GM12872 (cell line): ENCODE results near the gene RNF175.

ENCODE experiments used
- TF ChIP-seq, protein P1 (sequence below): IDR thresholded peaks from 3 replicates; pipeline ENCODE4 v1.5.1; 2011; ENCODE audit warnings: low read depth, mild to moderate bottlenecking, low read length, moderate library complexity; ENCODE audit not compliant: insufficient read depth

Gene RNF175

DNA sequence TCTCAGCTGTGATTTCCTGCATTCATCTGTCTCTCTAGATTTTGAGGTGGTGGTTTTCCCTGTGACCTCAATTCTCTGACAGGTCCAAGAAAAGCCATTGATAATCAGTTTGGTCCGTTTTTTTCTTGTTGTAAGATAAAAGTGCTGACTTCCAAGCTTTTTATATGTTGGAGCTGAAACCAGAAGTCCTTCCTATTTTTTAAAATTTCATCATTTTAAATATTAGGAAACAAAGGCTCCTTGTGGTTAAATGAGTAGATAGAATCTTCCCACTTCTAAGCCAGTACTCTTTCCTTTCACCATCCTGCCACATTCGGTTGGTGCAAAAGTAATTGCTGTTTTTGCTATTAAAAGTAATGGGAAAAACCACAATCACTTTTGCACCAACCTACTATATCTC is 18.3 kb downstream of the RNF175 start:
- TF ChIP-seq, protein P1, sequence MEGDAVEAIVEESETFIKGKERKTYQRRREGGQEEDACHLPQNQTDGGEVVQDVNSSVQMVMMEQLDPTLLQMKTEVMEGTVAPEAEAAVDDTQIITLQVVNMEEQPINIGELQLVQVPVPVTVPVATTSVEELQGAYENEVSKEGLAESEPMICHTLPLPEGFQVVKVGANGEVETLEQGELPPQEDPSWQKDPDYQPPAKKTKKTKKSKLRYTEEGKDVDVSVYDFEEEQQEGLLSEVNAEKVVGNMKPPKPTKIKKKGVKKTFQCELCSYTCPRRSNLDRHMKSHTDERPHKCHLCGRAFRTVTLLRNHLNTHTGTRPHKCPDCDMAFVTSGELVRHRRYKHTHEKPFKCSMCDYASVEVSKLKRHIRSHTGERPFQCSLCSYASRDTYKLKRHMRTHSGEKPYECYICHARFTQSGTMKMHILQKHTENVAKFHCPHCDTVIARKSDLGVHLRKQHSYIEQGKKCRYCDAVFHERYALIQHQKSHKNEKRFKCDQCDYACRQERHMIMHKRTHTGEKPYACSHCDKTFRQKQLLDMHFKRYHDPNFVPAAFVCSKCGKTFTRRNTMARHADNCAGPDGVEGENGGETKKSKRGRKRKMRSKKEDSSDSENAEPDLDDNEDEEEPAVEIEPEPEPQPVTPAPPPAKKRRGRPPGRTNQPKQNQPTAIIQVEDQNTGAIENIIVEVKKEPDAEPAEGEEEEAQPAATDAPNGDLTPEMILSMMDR = no peak

DNA sequence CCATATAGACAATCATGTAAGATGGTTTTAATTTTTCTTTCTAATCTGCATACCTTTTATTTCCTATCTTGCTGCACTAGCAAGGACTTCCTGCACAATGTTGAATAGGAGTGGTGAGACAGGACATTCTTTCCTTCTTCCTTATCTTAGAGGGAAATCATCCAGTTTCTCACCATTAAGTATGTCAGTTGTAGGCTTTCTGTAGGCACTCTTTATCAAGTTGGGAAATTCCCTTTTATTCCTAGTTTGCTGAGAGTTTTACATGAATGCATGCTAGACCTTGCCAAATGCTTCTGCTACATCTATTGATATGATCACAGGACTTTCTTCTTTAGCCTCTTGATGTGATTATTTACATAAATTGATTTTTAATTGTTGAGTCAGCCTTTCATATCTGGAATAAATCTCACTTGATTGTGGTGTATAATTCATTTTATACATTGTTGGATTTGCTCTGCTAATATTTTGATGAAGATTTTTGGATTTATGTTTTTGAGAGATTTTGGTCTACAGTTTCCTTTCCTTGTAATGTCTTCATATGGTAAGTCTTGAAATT is 23.8 kb downstream of the RNF175 start:
- TF ChIP-seq, protein P1 = no peak

DNA sequence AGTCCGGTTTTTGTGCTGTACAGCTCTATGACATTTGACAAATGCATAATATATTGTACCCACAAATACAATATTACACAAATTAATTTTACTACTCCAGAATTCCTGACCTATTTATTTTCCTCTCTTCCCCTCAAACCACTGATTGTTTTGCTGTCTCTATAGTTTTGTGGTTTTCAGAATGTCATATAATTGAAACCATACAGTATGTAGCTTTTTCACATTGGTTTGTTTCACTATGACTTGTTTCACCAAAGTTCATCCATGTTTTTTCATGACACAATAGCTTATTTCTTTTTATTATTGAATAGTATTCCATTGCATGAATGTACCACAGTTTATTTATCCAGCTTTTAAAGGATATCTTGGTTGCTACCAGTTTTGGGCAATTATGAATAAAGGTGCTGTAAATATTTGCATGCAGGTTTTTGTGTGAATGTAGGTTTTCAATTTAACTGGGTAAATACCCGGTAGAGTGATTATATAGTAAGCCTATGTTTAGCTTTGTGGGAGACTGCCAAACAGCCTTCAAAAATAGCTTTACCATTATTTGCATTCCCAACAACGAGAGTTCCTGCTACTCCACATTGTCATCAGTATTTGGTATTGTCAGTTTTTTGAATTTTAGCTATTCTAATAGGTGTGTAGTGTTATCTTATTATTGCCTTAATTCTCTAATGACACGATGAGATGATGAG is 25.9 kb downstream of the RNF175 start:
- TF ChIP-seq, protein P1 = no peak

DNA sequence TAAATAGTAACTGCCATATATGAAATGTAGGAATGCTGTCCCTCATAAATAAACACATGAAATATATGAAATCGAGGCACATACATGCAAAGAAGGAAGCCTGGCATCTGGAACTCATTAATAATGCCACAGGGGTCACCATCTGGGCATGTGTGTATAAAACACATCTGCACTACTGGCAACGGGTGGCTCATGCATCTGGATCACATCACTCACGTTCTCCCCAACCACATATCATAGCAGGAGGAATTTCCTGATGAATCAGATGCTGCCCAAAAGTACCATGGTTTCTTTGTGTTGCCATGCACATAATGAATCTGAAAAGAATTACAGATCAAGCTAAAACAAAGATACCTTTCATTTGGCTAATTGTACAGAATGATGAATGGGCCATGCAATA is 28.6 kb downstream of the RNF175 start:
- TF ChIP-seq, protein P1 = no peak

DNA sequence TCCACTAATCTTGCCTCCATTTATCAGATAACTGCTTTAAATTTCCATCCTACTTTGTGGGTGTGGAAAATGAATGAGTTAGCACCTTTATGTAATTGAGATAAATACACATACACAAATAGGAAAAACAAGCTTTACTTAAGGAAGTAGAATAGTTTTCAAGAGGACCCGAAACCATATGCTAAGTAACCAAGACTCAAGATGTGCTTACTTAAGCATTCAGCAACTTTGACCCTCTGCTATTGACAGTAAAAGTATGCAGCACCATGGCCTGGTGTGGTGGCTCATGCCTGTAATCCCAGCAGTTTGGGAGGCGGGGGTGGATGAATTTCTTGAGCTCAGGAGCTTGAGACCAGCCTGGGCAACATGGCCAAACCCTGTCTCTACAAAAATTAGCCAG is 29.9 kb downstream of the RNF175 start:
- TF ChIP-seq, protein P1 = no peak

DNA sequence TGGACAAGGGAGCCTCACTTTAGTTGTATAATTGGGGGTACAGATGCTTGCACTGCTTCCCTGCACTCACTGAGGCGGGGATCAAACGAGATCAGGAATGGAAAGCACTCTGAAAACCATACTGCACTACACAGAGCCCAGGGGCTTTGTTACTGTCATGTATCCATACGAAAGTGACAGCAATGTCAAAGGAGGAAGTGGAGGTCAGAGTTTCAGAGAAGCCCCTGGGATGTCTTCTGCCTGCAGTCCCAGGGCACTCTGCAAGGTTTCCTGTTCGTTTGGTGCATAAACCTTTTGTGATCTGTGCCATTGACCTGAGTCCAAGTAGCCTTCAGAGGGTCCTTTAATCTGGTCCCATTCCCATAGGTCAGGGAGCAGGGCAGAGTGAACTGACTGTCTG is 31.2 kb downstream of the RNF175 start:
- TF ChIP-seq, protein P1 = no peak

DNA sequence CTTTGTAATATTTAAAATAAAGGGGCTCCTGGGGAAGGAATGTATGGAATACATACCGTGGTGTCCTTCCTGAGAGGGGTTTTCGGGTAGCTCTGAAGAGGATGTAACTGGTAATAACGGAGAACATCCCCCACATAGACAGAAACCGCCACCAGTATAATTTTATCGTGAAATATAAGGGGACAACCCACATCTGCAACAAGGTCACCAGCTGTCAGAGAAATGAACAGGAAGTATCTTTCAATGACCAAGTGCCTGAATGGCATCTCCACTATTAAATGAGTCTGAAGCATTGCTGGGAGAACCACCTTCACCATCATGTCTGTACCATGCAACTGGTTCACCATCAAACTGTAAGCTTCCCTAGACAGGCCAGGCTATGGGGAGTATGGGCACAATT is 31.7 kb downstream of the RNF175 start:
- TF ChIP-seq, protein P1 = no peak
